Mammary epithelial cell (primary cell): ENCODE results near the gene ZNF557.
"Not testable (repeated sequence)": the region's sequence is repeated elsewhere in the genome, so short reads cannot be mapped to it uniquely, and the experiment has no call there.

ENCODE experiments used
- CTCF ChIP-seq, 2 donors: IDR thresholded peaks in 1 of 2; conservative IDR thresholded peaks in 1 of 2; 2 replicates each; pipeline ENCODE4 v1.5.1; 2011 to 2012; ENCODE audit warnings: inconsistent platforms in 2 of 2, low read length in 2 of 2, mild to moderate bottlenecking in 2 of 2, control low read depth in 1 of 2, low read depth in 1 of 2; ENCODE audit not compliant: insufficient read depth in 1 of 2; ENCODE audit errors: extremely low read depth in 1 of 2
- EZH2 ChIP-seq: IDR thresholded peaks from 2 replicates; pipeline ENCODE4 v1.6.1; 2012; ENCODE audit warnings: low read length, inconsistent platforms, borderline replicate concordance

- TF ChIP-seq CTCF (conservative IDR thresholded peaks at IDR 0.05 in 1 of 2, IDR thresholded peaks at IDR 0.05 in 1 of 2; ENCODE audit: extremely low read depth in 1 of 2, insufficient read depth in 1 of 2, low read depth in 1 of 2, low read length in 2 of 2); EZH2: not testable (repeated sequence)
These were observed 2.4 kb upstream of the ZNF557 start for GRCh38 chr19:7067122-7067521.
